OCI-LY7 (cell line): Measurements from ENCODE around the gene LPIN1. TPM values are rescaled to one million over a fixed set of nuclear protein-coding genes. Genes with fewer than 3 reads are reported as not detected.

Source experiments
- BruUV-seq: library from RNA; stranded (reverse); fragments of 400-500 nt; replicated peaks from 2 replicates; lab custom pipeline; 2021; lab: Mats Ljungman, UMichigan
- CTCF ChIA-PET: fragments of 300-600 bp; sonication (Branson Sonifier 250); formaldehyde crosslinking; loops from one replicate; lab custom pipeline; 2022; ENCODE audit warnings: antibody characterized with exemption; ENCODE audit not compliant: unreplicated experiment; lab: Charles Lee
- POLR2A ChIA-PET: fragments of 300-600 bp; sonication (Branson Sonifier 250); formaldehyde crosslinking; loops from one replicate; lab custom pipeline; 2022; ENCODE audit warnings: antibody characterized with exemption; lab: Charles Lee
- DNase-seq: peaks from one replicate; pipeline ENCODE4 v3.0.0-alpha.2; 2015; ENCODE audit warnings: low spot score
- H2AFZ ChIP-seq: fragments of 200-600 bp; sonication (generic), shearing (Covaris generic); 2 replicates; pipeline ENCODE4 v1.6.1; 2014; ENCODE audit warnings: mild to moderate bottlenecking, antibody characterized with exemption, low read length, moderate library complexity
- H3K27ac ChIP-seq: fragments of 200-600 bp; sonication (generic); 2 replicates; pipeline ENCODE4 v1.5.1; 2014; ENCODE audit warnings: mixed run types, low read depth, mild to moderate bottlenecking, moderate library complexity, low read length, inconsistent platforms; ENCODE audit not compliant: poor library complexity, severe bottlenecking
- H3K36me3 ChIP-seq: fragments of 200-600 bp; sonication (generic); 2 replicates; pipeline ENCODE4 v1.6.1; 2014; ENCODE audit warnings: mild to moderate bottlenecking, antibody characterized with exemption, low read length, moderate library complexity, mixed read lengths; ENCODE audit not compliant: insufficient read depth
- H3K4me1 ChIP-seq: fragments of 200-600 bp; sonication (generic); 2 replicates; pipeline ENCODE4 v1.5.1; 2014; ENCODE audit warnings: mild to moderate bottlenecking, low read length; ENCODE audit not compliant: insufficient read depth, poor library complexity, severe bottlenecking
- H3K4me2 ChIP-seq: fragments of 200-600 bp; sonication (generic); 2 replicates; pipeline ENCODE4 v1.6.1; 2014; ENCODE audit warnings: mild to moderate bottlenecking, low read length
- H3K4me3 ChIP-seq: fragments of 200-600 bp; sonication (generic); 2 replicates; pipeline ENCODE4 v1.5.1; 2014; ENCODE audit warnings: mild to moderate bottlenecking, low read depth, low read length; ENCODE audit not compliant: poor library complexity, severe bottlenecking
- H3K79me2 ChIP-seq: fragments of 200-600 bp; sonication (generic); 2 replicates; pipeline ENCODE4 v1.6.1; 2016; ENCODE audit warnings: low read depth, mild to moderate bottlenecking, low read length, moderate library complexity, mixed read lengths; ENCODE audit not compliant: insufficient read depth
- H3K9me2 ChIP-seq: fragments of 200-600 bp; sonication (generic); 2 replicates; pipeline ENCODE4 v1.6.1; 2016; ENCODE audit warnings: mild to moderate bottlenecking, low read length, mixed read lengths; ENCODE audit not compliant: insufficient read depth
- H3K9me3 ChIP-seq: fragments of 200-600 bp; sonication (generic); 2 replicates; pipeline ENCODE4 v1.6.1; 2014; ENCODE audit warnings: mild to moderate bottlenecking, mixed run types, low read length, mixed read lengths
- H4K20me1 ChIP-seq: fragments of 200-600 bp; sonication (generic); 2 replicates; pipeline ENCODE4 v1.6.1; 2014; ENCODE audit warnings: mild to moderate bottlenecking, antibody characterized with exemption, low read length, moderate library complexity, mixed read lengths; ENCODE audit not compliant: insufficient read depth
- CTCF ChIP-seq: fragments of 200-600 bp; sonication (generic); conservative IDR thresholded peaks from 2 replicates; pipeline ENCODE4 v1.5.1; 2014; ENCODE audit warnings: mild to moderate bottlenecking, antibody characterized with exemption, low read length, moderate library complexity, mixed read lengths
- EZH2phosphoT487 ChIP-seq: fragments of 200-600 bp; sonication (generic); IDR thresholded peaks from 2 replicates; pipeline ENCODE4 v1.6.1; 2018; ENCODE audit warnings: low read depth, borderline replicate concordance, mild to moderate bottlenecking, mixed run types, antibody characterized with exemption, low read length, moderate library complexity, mixed read lengths
- intact Hi-C: fragments of 100-400 bp; cut with micrococcal nuclease; formaldehyde crosslinking; loops from one replicate; pipeline ENCODE4 v1.10.0; 2022; ENCODE audit not compliant: unreplicated experiment
- total RNA-seq, 2 experiments: library from RNA; depleted of rRNA in 1 of 2; stranded (reverse); fragments of >200 nt in 1 of 2; shearing (Covaris generic) in 1 of 2; gene quantifications; 2 replicates each; pipeline ENCODE4 v1.2.3, GENCODE V29; 2014 to 2022

Gene LPIN1
- total RNA-seq, 2 experiments from 2014 or later = 56.9 to 70.2 TPM

- Histone ChIP-seq H4K20me1 (no peaks in the 10 kb centered on the region), H3K9me2 (no peaks in the 10 kb centered on the region), H3K36me3 (no peaks in the 10 kb centered on the region), H3K4me3 (no peak overlapping the region), H3K9me3 (no peaks in the 10 kb centered on the region), H3K27ac (no peak overlapping the region), H3K4me2 (no peak overlapping the region), H2AFZ (no peak overlapping the region), H3K4me1 (peaks cover 3% of the 10 kb centered on the region), H3K79me2 (no peaks in the 10 kb centered on the region)
- intact Hi-C loops = no loop called here
- ChIA-PET POLR2A (interaction anchor here (1.4 kb wide), 1 partner anchor 11 kb away, joined by 4 read pairs; no protein-coding TSS in a partner anchor), CTCF (interaction anchor here (1.1 kb wide), 1 partner anchor 13 kb away, joined by 3 read pairs; no protein-coding TSS in a partner anchor)
- DNase-seq = no peak
- BruUV-seq = no TSS peak
- TF ChIP-seq CTCF (no peak), EZH2phosphoT487 (no peak)
Measured at GRCh38 chr2:11711751-11712150, 34.7 kb upstream of the LPIN1 start.

- CTCF ChIA-PET = interaction anchor here (1.1 kb wide), 1 partner anchor 15 kb away, joined by 3 read pairs; no protein-coding TSS in a partner anchor
- no peaks in the 10 kb centered on the region for H4K20me1 ChIP-seq
- H3K4me2 ChIP-seq = no peak overlapping the region
- no peak overlapping the region for H3K27ac ChIP-seq
- DNase-seq = no peak
- no peak overlapping the region for H3K4me3 ChIP-seq
- no TSS peak for BruUV-seq
- peaks cover 15% of the 10 kb centered on the region for H3K4me1 ChIP-seq
- no peak for TF ChIP-seq CTCF
- POLR2A ChIA-PET = interaction anchor here (1.3 kb wide), 1 partner anchor 32 kb away, joined by 3 read pairs; no protein-coding TSS in a partner anchor
- H3K36me3 ChIP-seq = no peaks in the 10 kb centered on the region
- intact Hi-C loops = no loop called here
- H3K79me2 ChIP-seq = no peaks in the 10 kb centered on the region
- H2AFZ ChIP-seq = no peak overlapping the region
- no peaks in the 10 kb centered on the region for H3K9me2 ChIP-seq
- H3K9me3 ChIP-seq = no peaks in the 10 kb centered on the region
Measured at GRCh38 chr2:11712866-11713265, 33.6 kb upstream of the LPIN1 start.

GRCh38 chr2:11713815-11714214 lies 32.6 kb upstream of the LPIN1 start:
- no peak overlapping the region for H3K4me2 ChIP-seq
- no peak overlapping the region for H3K4me3 ChIP-seq
- peaks cover 15% of the 10 kb centered on the region for H3K4me1 ChIP-seq
- no peak overlapping the region for H3K27ac ChIP-seq
- no peak overlapping the region for H2AFZ ChIP-seq
- no peaks in the 10 kb centered on the region for H3K36me3 ChIP-seq
- no peaks in the 10 kb centered on the region for H3K79me2 ChIP-seq
- no TSS peak for BruUV-seq
- no peak for DNase-seq
- intact Hi-C loops = no loop called here
- TF ChIP-seq EZH2phosphoT487 = no peak
- no peak for TF ChIP-seq CTCF
- H3K9me2 ChIP-seq = no peaks in the 10 kb centered on the region
- CTCF ChIA-PET = interaction anchor here (0.6 kb wide), 1 partner anchor 743 kb away, joined by 3 read pairs; no protein-coding TSS in a partner anchor
- H3K9me3 ChIP-seq = no peaks in the 10 kb centered on the region
- H4K20me1 ChIP-seq = no peaks in the 10 kb centered on the region
- POLR2A ChIA-PET = interaction anchor here (0.5 to 1.3 kb wide), 3 partner anchors 25 to 561 kb away, joined by 3 to 5 read pairs (median 4); no protein-coding TSS in a partner anchor
